DMS 273 treated with DMSO at 0.1 percent for 48 hours (cell line): ENCODE measurements around the gene CCDC117.
"Not testable (repeated sequence)": the region's sequence is repeated elsewhere in the genome, so short reads cannot be mapped to it uniquely, and the experiment has no call there.

Experiments
- DNase-seq: peaks from one replicate; lab custom pipeline; 2025; lab: John Stamatoyannopoulos, UW

CCDC117 gene

GRCh38 chr22:28772633-28773460 is at the start of gene CCDC117:
TSS of gene CCDC117 (plus strand) at chr22:28772695. CDS start at chr22:28772850, 155 bp downstream.
- peak; percentile 65 for DNase-seq

- no peak for DNase-seq
These were observed 44.5 kb upstream of the CCDC117 start for GRCh38 chr22:28728002-28728401.

- DNase-seq = no peak
These were observed 43.7 kb upstream of the CCDC117 start for GRCh38 chr22:28728621-28729313.

- DNase-seq = no peak
These were observed 42.3 kb upstream of the CCDC117 start for GRCh38 chr22:28730179-28730578.

GRCh38 chr22:28734393-28734792 is 38.1 kb upstream of the CCDC117 start:
- no peak for DNase-seq

GRCh38 chr22:28736301-28737155 is 36.0 kb upstream of the CCDC117 start:
- DNase-seq = no peak

GRCh38 chr22:28737701-28738100 is 34.8 kb upstream of the CCDC117 start:
- no peak for DNase-seq

GRCh38 chr22:28738876-28739275 is 33.6 kb upstream of the CCDC117 start:
- not testable (repeated sequence) for DNase-seq

GRCh38 chr22:28741200-28741784 is 31.2 kb upstream of the CCDC117 start:
- DNase-seq = no peak

GRCh38 chr22:28741785-28742561 is 30.5 kb upstream of the CCDC117 start, which contains the start of the genes CHEK2 and HSCB:
TSS of gene CHEK2 (minus strand) at chr22:28741820. CDS start at chr22:28734721, 7,099 bp downstream.
TSS of gene HSCB (plus strand) at chr22:28742039. CDS start at chr22:28742096, 57 bp downstream.
- peak; percentile 97 for DNase-seq

GRCh38 chr22:28742562-28742962 is 29.9 kb upstream of the CCDC117 start:
- DNase-seq = no peak

- no peak for DNase-seq
These were observed 28.6 kb upstream of the CCDC117 start for GRCh38 chr22:28743852-28744251.

- DNase-seq = no peak
These were observed 22.0 kb upstream of the CCDC117 start for GRCh38 chr22:28750471-28750881.

- not testable (repeated sequence) for DNase-seq
These were observed 18.0 kb upstream of the CCDC117 start for GRCh38 chr22:28754512-28754911.

- peak; percentile 39 for DNase-seq
These were observed 12.5 kb upstream of the CCDC117 start for GRCh38 chr22:28759861-28760560.

- DNase-seq = no peak
These were observed 11.1 kb upstream of the CCDC117 start for GRCh38 chr22:28761449-28761755.

- DNase-seq = not testable (repeated sequence)
These were observed 10.5 kb upstream of the CCDC117 start for GRCh38 chr22:28762000-28762399.

- DNase-seq = no peak
These were observed 5.9 kb upstream of the CCDC117 start for GRCh38 chr22:28766628-28767027.

- DNase-seq = no peak
These were observed 3.6 kb upstream of the CCDC117 start for GRCh38 chr22:28768701-28769393.
